ENCODE measurements around the gene CCNY. TPM values are rescaled to one million over a fixed set of nuclear protein-coding genes. Genes with fewer than 3 reads are reported as not detected.
"Not testable (repeated sequence)": the region's sequence is repeated elsewhere in the genome, so short reads cannot be mapped to it uniquely, and the experiment has no call there.

The CCNY gene
- total RNA-seq, 1 donor from 2014 or later: 61.5 TPM

DNA sequence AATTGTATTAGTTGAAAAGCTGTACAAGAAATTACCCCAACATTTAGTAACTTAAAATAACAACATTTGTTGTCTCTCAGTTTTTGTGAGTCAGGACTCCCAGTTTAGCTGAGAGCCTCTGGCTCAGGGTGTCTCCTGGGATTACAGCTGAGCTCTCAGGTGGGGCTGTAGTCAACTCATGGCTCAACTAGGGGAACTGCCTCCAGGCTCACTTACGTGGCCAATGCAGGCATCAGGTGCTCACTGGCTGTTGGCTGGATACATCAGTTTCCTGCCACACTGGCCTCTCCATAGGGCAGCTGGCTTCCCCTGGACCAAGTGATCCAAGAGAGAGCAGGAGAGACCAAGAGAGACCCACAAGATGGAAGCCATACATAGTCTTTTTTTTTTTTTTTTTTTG, 17.5 kb downstream of the CCNY start:
- intact Hi-C loops (cut with micrococcal nuclease): no loop called here

GRCh38 chr10:35354257-35354656, 17.9 kb downstream of the CCNY start:
- intact Hi-C loops (cut with micrococcal nuclease): not testable (repeated sequence)

DNA sequence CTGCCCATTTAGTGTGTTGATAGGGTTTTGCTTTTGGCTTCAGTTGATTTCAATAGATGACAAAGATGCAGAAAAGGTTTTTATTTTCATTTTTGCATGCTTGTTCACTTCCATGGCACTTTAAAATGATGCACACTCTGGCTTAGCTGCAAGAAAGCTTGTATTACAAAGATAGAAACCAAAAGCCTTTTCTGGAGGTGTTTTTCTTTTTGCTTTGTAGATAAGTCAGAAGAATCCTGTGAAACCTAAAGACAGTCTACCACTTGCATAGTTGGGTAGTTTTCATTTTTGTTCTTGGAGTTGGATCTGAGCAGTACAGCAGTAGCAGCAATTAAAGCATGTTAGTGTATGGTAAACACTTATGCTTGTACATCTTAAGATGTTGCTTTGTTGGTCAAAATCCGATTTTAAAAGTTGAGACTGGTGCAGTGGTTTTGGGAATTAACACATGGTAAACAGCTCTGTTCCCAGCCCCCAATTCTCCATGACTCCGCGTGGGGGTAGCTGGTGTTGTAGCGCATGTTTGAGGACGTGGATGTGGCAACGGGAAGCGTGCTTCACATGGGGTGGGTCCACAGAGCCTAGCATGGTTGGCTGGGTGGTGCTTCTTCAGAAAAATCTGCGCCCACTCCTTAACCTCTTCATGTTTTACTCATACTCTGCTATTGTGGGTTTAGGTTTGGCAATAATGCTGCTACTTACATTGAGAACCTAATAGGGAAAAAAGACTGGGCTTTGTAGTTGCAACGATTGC, 19.8 kb downstream of the CCNY start:
- intact Hi-C loops (cut with micrococcal nuclease): loop anchor here (1.0 kb wide), 3 partner anchors 15 to 230 kb away; partner anchors contain the start of gene CREM

DNA sequence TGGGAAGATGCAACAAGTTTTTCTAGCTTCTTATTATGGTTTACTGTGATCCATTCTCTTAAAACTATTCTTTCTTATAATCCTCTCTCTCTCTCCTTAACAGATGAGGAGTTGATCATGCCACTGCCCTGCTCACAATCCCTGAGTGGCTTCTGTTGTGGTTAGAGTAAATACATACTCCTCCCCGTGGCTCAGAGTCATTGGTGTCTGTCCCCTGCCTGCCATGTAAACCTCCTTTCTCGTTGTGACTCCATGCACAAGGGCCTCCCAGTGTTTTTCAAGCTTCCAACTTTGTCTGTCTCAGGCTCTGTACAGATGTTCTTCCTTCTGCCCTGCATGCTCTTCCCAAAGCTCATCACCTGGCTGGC, 20.4 kb downstream of the CCNY start:
- intact Hi-C loops (cut with micrococcal nuclease): loop anchor here (1.0 kb wide), 3 partner anchors 15 to 230 kb away; partner anchors contain the start of gene CREM

GRCh38 chr10:35359056-35359455, 22.7 kb downstream of the CCNY start:
- intact Hi-C loops (cut with micrococcal nuclease): no loop called here

- intact Hi-C loops (cut with micrococcal nuclease): loop anchor here (5.0 kb wide), 1 partner anchor 33 kb away; no protein-coding TSS in a partner anchor
These were observed 23.6 kb downstream of the CCNY start for GRCh38 chr10:35359873-35360272.

- intact Hi-C loops (cut with micrococcal nuclease): loop anchor here (5.0 kb wide), 1 partner anchor 36 kb away; no protein-coding TSS in a partner anchor
These were observed 26.5 kb downstream of the CCNY start for GRCh38 chr10:35362701-35363350.

DNA sequence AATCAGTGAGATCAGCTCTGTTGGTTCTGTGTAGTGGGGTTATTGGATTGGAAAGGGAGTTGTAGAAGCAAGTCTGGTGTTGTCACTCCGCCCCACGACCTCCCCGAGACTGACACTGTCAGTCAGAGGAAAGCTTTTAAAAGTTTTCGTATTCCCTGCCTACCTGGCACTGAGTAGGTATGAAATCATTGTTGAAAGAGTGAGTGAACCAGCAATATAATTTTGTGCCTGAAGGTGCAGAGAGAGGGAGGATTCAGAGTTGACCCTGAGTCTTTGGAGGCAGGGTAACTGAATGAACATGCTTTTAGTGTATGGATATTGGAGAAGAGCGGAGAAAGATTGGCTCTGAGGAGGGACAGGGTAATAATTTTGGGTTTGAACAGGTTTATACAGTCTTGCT, 27.3 kb downstream of the CCNY start:
- intact Hi-C loops (cut with micrococcal nuclease): loop anchor here (5.0 kb wide), 1 partner anchor 36 kb away; no protein-coding TSS in a partner anchor

GRCh38 chr10:35364808-35365207, 28.5 kb downstream of the CCNY start:
- intact Hi-C loops (cut with micrococcal nuclease): loop anchor here (5.0 kb wide), 1 partner anchor 38 kb away; no protein-coding TSS in a partner anchor

- intact Hi-C loops (cut with micrococcal nuclease): no loop called here
These were observed 29.7 kb downstream of the CCNY start for GRCh38 chr10:35365994-35366393.

DNA sequence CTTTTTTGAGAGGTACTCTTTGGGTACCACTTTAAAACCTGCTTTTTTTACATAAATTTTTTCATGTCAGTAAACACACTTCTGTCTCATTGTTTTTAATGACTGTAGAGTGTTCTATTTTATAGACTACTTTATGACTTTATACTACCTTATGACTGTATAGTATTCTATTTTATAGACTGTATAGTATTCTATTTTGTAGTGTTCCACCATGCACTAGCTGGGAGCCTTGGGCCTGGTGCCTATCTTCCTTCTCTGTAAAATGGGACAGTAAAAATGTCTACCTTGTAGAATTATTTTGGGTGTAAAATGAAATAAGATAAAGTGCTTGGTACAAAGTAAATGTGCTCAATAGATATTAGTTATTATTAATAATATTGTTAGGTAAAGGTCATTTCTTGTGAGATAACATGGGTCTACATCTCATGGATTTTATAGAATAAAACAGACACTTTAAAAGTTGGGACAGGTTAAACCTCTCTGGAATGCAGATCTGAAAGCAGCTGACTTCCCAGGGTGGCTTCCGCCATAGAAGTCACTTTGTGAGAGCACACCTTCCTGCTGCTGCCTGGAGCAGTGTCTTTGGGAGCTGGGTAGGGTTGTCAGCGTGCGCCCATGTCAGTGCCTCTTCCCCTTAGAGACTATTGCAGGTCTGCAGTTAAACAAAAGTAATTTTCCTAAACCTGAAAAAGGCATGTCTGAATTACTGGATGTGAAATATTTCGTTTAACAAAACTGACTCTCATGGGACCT, 31.0 kb downstream of the CCNY start:
- intact Hi-C loops (cut with micrococcal nuclease): no loop called here

GRCh38 chr10:35367982-35368381, 31.7 kb downstream of the CCNY start:
- intact Hi-C loops (cut with micrococcal nuclease): no loop called here

DNA sequence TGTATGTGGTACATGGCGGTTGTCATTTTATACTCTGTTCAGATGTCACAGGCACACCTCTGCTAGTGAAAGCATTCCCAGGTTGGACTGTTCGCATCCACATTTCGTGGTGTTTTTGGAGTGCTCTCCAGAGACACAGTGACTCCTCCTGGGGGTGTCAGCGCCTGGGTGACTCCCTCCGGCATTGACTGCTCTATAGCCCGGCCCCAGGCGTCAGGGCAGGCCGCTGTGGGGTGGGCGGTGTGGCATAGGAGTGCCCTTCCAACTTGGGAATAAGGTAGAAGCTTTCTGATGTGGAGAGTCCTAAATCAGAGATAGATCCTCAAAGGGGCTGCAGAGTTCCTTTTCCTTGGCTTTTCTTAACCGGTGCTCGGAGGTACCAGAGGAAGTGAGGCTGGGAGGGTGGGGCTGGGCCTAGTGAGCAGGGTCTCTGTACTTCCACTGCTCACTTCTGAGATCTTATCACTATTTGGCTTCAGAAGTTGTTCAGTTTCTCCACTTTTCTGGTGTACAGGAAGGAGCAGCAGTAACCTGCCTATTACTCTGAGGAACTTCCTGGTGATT, 32.3 kb downstream of the CCNY start:
- intact Hi-C loops (cut with micrococcal nuclease): no loop called here

GRCh38 chr10:35369049-35369611, 32.8 kb downstream of the CCNY start:
- intact Hi-C loops (cut with micrococcal nuclease): no loop called here

DNA sequence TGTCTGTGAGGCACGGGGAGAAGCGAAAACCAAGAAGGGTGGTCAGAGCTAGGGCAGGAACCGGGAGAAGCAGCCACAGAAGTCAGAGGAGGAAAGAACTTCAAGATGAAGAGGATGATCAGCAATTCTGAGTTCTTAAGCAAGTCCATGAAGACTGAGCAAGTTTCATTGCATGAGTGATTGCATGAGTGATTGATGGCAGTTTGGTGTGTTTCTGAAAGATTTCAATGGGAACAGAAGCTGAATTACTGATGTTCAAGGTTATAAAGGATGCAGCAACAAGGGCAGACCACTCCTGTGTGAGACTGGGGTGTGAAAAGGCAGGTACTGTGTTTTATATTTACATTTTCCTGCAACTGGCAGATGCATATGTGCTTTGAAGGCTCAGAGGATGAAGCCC, 35.4 kb downstream of the CCNY start:
- intact Hi-C loops (cut with micrococcal nuclease): no loop called here

- intact Hi-C loops (cut with micrococcal nuclease): no loop called here
These were observed 36.0 kb downstream of the CCNY start for GRCh38 chr10:35372329-35372728.

- intact Hi-C loops (cut with micrococcal nuclease): loop anchor here (1.0 kb wide), 1 partner anchor 381 kb away; no protein-coding TSS in a partner anchor
These were observed 38.9 kb downstream of the CCNY start for GRCh38 chr10:35375091-35375765.

- intact Hi-C loops (cut with micrococcal nuclease): loop anchor here (1.0 kb wide), 1 partner anchor 21 kb away; no protein-coding TSS in a partner anchor
These were observed 40.9 kb downstream of the CCNY start for GRCh38 chr10:35377050-35377728.

- intact Hi-C loops (cut with micrococcal nuclease): loop anchor here (2.0 kb wide), 1 partner anchor 38 kb away; no protein-coding TSS in a partner anchor
These were observed 42.4 kb downstream of the CCNY start for GRCh38 chr10:35378541-35379210.

Data from T-helper 1 cell treated with Interleukin-12 subunit alpha and Interleukin-12 subunit beta and Interleukin-4 antibody, amounts not matched to agents 30 ng/mL and 1 ng/mL, for 36 hours (primary cell).